ENCODE results near the gene OR5L2.
"Not testable (repeated sequence)": the region's sequence is repeated elsewhere in the genome, so short reads cannot be mapped to it uniquely, and the experiment has no call there.

Gene OR5L2

DNA sequence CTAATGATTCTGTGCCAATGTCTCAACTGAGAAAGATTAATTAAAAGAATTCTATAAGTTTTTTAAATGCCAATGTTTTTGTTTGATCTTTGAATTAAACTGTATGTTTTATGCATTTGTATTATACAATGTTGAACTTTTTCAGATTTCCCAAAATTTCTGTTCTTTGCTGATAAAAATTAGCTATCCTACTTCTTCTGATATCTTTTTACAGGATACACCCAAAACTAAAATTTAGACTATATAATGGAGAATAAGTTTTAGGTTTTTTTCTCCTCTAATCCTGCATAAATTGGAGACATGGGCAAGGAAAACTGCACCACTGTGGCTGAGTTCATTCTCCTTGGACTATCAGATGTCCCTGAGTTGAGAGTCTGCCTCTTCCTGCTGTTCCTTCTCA lies at the start of gene OR5L2:
Gene OR5L2 (plus strand): TSS at position 301 of the 400 bp plus-strand sequence. CDS start 0 bp downstream, at position 301.
- no peak for DNase-seq (ENCODE audit: low read depth)

DNA sequence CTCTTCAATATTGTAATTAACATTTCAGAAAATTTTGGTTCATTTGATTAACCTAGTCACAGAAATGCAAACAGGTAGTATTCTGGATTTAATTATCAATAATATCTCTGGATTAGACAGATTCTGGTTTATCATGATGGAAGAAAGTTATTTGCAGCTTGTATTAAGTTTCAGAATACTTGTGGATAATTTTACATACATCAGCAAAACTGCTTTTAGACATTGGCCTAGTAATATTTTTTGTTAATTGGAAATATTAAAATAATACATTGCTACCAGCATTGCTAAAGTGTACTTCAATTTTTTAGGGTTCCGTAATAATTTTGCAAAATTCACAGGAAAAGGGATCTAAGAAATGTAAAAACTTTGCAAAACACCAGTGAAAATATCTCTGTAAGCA lies 35.4 kb upstream of the OR5L2 start:
- no peak for DNase-seq (ENCODE audit: low read depth)

DNA sequence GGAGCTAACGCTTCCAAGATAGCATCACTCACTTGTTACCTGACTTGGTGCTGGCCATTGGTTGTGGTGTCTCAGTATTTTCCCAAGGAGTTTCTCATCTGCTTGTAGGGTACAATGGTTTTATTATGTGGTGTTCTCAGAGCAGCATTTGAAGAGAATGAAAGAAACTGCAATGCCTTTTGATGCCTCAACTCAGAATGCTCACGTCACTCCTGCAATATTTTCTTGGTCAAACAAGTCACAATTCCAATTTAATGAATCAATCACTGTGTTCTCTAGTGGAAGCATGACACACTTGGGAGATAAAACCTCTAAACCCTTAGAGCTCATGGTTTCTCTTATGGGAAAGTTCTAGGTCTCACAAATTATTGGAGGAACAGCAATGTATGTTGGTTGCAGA lies 33.7 kb upstream of the OR5L2 start:
- no peak for DNase-seq (ENCODE audit: low read depth)

GRCh38 chr11:55795256-55795655 lies 31.8 kb upstream of the OR5L2 start, which contains the start of gene OR5D14:
Gene OR5D14, plus strand, starts transcription at chr11:55795556. Its CDS starts 0 bp downstream, at chr11:55795556.
- DNase-seq (ENCODE audit: low read depth) = no peak

GRCh38 chr11:55806248-55806647 lies 20.8 kb upstream of the OR5L2 start:
- DNase-seq (ENCODE audit: low read depth) = no peak

- no peak for DNase-seq (ENCODE audit: low read depth)
These were observed 16.0 kb upstream of the OR5L2 start, which contains the start of gene OR5L1 for GRCh38 chr11:55811067-55811466. Gene OR5L1, plus strand, starts transcription at chr11:55811367. Its CDS starts 100 bp downstream, at chr11:55811467.

GRCh38 chr11:55819330-55819729 lies 7.7 kb upstream of the OR5L2 start, which contains the start of gene OR5D18:
Gene OR5D18, plus strand, starts transcription at chr11:55819630. Its CDS starts 0 bp downstream, at chr11:55819630.
- DNase-seq (ENCODE audit: low read depth) = no peak

DNA sequence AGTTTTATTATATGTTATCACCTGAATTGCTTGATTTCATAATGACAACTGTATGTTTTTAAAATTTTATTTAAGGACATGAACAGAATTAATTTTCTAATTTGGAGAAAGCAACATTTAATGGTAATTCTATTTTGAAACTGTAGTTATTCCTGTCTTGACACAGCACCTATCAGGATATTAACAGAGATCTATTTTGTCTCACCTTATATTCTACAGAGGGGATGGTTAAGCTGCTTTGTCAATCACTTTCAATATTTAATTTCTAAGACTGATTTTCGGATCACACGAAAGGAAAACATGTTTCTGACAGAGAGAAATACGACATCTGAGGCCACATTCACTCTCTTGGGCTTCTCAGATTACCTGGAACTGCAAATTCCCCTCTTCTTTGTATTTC lies 11.4 kb downstream of the OR5L2 start, which contains the start of gene OR5D16:
Gene OR5D16 (plus strand): TSS at position 301 of the 400 bp plus-strand sequence. CDS start 0 bp downstream, at position 301.
- no peak for DNase-seq (ENCODE audit: low read depth)

DNA sequence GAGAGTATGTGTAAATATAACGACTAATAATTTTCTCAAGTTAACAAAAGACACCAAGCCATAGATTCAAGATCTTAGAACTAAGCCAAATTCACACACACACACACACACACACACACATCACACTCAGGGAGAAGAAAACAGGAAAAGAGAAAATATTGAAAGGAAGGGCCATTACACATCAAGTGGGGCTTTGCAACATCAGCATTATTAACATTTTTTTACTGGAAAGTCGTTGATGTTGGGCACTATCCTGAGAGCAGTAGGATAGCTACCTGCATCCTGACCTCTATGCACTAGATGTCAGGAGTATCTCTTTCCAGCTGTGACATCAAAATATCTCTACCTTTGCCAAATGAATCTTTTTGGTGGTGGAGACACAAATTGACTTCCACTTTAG lies 20.4 kb downstream of the OR5L2 start:
- DNase-seq (ENCODE audit: low read depth) = no peak

DNA sequence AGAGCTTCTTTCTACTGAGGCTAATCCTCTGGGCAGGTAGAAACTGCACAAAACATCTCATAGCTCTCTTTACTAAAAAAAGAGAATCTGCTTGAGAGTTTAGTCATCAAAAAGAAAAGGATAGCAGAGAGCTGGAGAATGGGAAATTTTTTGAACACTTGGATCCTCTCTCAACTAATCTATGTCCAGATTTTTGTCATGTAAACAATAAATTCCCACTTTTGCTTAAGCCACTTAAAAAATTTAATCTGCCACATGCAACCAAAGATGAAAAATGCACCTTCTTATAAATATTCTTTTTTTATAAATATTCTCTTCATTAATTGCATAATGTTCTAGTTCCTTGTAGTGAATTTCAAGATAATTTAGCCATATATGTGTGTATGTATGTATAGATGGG lies 22.0 kb downstream of the OR5L2 start:
- no peak for DNase-seq (ENCODE audit: low read depth)

- DNase-seq (ENCODE audit: low read depth) = no peak
These were observed 25.1 kb downstream of the OR5L2 start for GRCh38 chr11:55852141-55852540.

DNA sequence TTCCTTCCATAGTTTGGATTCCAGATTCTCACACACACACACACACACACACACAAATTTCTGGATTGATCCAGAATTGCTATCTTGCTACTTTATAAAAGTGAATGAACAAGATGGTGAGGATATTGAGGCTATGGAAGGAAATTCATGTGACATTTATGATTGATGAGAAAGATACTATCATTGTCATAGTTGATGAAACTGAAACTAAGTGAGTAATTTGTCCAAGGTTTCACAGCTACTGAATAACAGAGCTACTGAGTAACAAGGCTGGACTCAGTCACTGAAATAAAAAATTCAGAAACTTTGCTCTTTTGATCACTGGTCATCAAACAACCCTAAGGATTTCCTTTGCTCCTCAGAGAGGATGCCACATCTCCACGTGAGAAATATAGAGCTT lies 27.7 kb downstream of the OR5L2 start:
- no peak for DNase-seq (ENCODE audit: low read depth)

DNA sequence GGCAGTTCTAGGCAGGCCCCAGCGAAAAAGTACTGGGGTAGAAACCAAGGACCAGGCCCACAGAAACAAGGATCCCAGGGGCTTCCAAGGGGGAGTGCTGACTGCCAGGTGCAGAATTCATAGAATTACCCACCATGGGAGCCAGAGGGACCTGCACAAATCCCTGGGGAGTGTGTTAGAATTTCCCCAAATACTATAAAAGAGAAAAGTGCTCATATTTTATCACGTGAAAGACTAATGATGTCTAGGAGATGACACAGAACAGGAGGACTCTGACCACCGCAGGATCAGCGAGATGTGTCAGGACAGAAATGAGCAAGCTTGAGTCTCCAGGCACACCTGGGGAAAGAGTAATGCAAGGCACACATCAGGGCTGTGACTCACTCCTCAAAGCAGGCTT lies 40.3 kb downstream of the OR5L2 start:
- DNase-seq (ENCODE audit: low read depth) = not testable (repeated sequence)

GRCh38 chr11:55872731-55873130 lies 45.7 kb downstream of the OR5L2 start:
- not testable (repeated sequence) for DNase-seq (ENCODE audit: low read depth)

- DNase-seq (ENCODE audit: low read depth) = not testable (repeated sequence)
These were observed 46.1 kb downstream of the OR5L2 start for GRCh38 chr11:55873146-55873545.
